ENCODE data around the gene RPS21. TPM values are rescaled to one million over a fixed set of nuclear protein-coding genes. Genes with fewer than 3 reads are reported as not detected.
A peak's percentile ranks its signal among the peaks of the same experiment; 100 is the strongest.

RPS21 gene
- total RNA-seq, 1 experiment from 2014 or later = 4,496 TPM

DNA sequence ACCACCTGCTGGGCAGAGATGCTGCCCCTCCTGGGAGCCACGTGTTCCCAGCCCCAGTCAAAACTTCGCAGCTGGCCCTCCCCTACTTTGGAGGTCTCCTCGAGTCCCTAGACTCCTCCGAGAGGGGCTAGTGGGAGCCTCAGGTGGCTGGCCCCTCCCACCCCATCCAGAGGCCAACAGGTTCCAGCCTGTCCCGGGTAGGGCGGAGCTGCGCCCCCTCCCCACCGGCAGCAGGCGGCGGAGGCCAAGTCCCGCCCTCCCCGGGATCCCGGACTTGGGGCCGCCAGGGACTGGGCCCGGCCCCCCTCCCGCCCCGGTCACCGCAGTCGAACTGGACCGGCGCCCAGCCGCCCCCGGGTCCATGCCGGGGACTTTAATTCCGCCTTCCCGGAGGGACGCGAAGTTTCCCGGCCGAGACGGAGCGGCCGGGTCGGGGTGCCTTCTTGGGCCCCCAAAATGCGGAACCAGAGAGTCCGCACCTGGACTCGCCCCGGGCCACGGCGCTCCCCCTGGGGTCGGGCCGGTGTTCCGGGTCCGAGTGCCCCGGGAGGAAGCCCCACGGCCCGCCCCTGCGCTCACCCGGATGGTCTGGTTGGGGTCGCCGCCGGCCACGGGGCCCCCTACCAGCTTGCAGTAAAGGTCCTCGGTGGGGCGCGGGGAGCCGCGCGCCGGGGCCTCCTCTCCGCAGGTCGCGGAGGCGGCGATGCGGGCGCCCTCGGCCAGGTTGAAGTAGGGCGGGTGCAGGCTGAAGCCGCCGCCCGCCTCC lies 20.4 kb upstream of the RPS21 start:
- peak overlapping the region; percentile 94 for H3K27ac Mint-ChIP-seq (ENCODE audit: unreplicated experiment)
- no peaks in the 10 kb centered on the region for H3K27me3 Mint-ChIP-seq (ENCODE audit: insufficient read depth, unreplicated experiment)
- H3K27me3 ChIP-seq (replicated peaks; ENCODE audit: control insufficient read depth, insufficient read depth, low read length) = no peaks in the 10 kb centered on the region
- peak; percentile 96 to 97 for DNase-seq
- peak overlapping the region; percentile 94 for H3K4me3 ChIP-seq (ENCODE audit: low read depth, low read length)
- H3K9me3 ChIP-seq = no peaks in the 10 kb centered on the region
- intact Hi-C loops (cut with micrococcal nuclease; ENCODE audit: unreplicated experiment) = loop anchor here (1.0 to 5.0 kb wide), 2 partner anchors 64 to 129 kb away; partner anchors contain the start of genes ADRM1 and OSBPL2
- no peaks in the 10 kb centered on the region for H3K9me3 Mint-ChIP-seq (ENCODE audit: unreplicated experiment)
- ChIA-PET POLR2A (interaction anchor here (0.9 to 4.7 kb wide), 9 partner anchors 9 to 428 kb away, joined by 3 to 43 read pairs (median 6); partner anchors contain the start of genes ADRM1 and RPS21), CTCF (interaction anchor here (0.5 to 10.9 kb wide), 7 partner anchors 11 to 64 kb away, joined by 3 to 188 read pairs (median 5); no protein-coding TSS in a partner anchor)
- H3K36me3 ChIP-seq (ENCODE audit: control insufficient read depth, insufficient read depth, low read length) = peaks cover 12% of the 10 kb centered on the region
- H3K4me3 Mint-ChIP-seq (ENCODE audit: unreplicated experiment) = peak overlapping the region; percentile 70
- peaks cover 68% of the 10 kb centered on the region for H3K36me3 Mint-ChIP-seq (ENCODE audit: insufficient read depth, unreplicated experiment)
- TF ChIP-seq, protein P1, sequence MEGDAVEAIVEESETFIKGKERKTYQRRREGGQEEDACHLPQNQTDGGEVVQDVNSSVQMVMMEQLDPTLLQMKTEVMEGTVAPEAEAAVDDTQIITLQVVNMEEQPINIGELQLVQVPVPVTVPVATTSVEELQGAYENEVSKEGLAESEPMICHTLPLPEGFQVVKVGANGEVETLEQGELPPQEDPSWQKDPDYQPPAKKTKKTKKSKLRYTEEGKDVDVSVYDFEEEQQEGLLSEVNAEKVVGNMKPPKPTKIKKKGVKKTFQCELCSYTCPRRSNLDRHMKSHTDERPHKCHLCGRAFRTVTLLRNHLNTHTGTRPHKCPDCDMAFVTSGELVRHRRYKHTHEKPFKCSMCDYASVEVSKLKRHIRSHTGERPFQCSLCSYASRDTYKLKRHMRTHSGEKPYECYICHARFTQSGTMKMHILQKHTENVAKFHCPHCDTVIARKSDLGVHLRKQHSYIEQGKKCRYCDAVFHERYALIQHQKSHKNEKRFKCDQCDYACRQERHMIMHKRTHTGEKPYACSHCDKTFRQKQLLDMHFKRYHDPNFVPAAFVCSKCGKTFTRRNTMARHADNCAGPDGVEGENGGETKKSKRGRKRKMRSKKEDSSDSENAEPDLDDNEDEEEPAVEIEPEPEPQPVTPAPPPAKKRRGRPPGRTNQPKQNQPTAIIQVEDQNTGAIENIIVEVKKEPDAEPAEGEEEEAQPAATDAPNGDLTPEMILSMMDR (IDR thresholded peaks at IDR 0.05; ENCODE audit: insufficient read depth in 1 of 2, low read depth in 1 of 2, low read length in 1 of 2, severe bottlenecking in 1 of 2, unreplicated experiment in 1 of 2) = no peak
- H3K4me1 Mint-ChIP-seq (ENCODE audit: low read depth, unreplicated experiment) = peaks cover 53% of the 10 kb centered on the region
- peaks cover 82% of the 10 kb centered on the region for H3K4me1 ChIP-seq
- no TSS peak for BruUV-seq (replicated peaks)

DNA sequence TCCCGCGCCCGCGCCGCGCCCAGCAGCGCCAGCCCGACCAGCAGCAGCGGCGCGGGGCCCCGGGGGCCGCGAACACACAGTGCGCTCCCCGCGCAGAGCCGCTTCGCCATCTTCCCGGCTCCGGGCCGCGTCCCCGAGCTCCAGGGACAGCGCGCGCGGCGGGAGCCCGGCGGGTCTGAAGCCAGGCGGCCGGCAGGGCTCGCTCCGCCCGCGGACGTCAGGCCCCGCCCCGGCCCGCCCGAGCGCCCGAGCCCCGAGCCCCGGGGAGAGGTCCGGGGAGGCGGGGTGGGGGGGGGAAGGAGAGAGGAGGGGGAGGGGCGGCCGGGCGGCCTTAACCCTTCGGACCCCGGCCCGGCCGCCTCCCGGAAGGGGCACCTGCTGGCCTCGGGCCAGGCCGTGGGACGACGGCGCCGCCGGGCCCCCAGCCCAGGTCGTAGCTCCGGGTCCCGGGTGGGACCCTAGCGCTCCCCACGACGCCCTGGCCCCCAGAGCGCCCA lies 19.7 kb upstream of the RPS21 start, which contains the start of gene LAMA5:
TSS of gene LAMA5 (minus strand) at position 177 of the 497 bp plus-strand sequence. CDS start at position 110, 67 bp downstream.
- Mint-ChIP-seq H3K27ac (ENCODE audit: unreplicated experiment) (peak within 1 kb of the TSS; percentile 94), H3K9me3 (ENCODE audit: unreplicated experiment) (no peaks in the 10 kb centered on the region), H3K4me1 (ENCODE audit: low read depth, unreplicated experiment) (peaks cover 46% of the 10 kb centered on the region), H3K36me3 (ENCODE audit: insufficient read depth, unreplicated experiment) (peaks cover 62% of the 10 kb centered on the region), H3K27me3 (ENCODE audit: insufficient read depth, unreplicated experiment) (no peaks in the 10 kb centered on the region), H3K4me3 (ENCODE audit: unreplicated experiment) (peak within 1 kb of the TSS; percentile 70)
- no peaks in the 10 kb centered on the region for H3K27me3 ChIP-seq (replicated peaks; ENCODE audit: control insufficient read depth, insufficient read depth, low read length)
- CTCF ChIA-PET = interaction anchor here (2.2 to 10.9 kb wide), 3 partner anchors 15 to 65 kb away, joined by 10 to 188 read pairs (median 15); partner anchors contain the start of gene RPS21
- DNase-seq = peak; percentile 89 to 97
- H3K36me3 ChIP-seq (ENCODE audit: control insufficient read depth, insufficient read depth, low read length) = peaks cover 11% of the 10 kb centered on the region
- BruUV-seq (replicated peaks) = no TSS peak
- TF ChIP-seq, protein P1 (IDR thresholded peaks at IDR 0.05; ENCODE audit: insufficient read depth in 1 of 2, low read depth in 1 of 2, low read length in 1 of 2, severe bottlenecking in 1 of 2, unreplicated experiment in 1 of 2) = no peak
- H3K9me3 ChIP-seq = no peaks in the 10 kb centered on the region
- POLR2A ChIA-PET = interaction anchor here (0.6 to 4.7 kb wide), 7 partner anchors 9 to 151 kb away, joined by 3 to 43 read pairs (median 5); partner anchors contain the start of gene RPS21
- peak within 1 kb of the TSS; percentile 94 for H3K4me3 ChIP-seq (ENCODE audit: low read depth, low read length)
- peaks cover 75% of the 10 kb centered on the region for H3K4me1 ChIP-seq
- intact Hi-C loops (cut with micrococcal nuclease; ENCODE audit: unreplicated experiment) = loop anchor here (5.0 kb wide), 1 partner anchor 130 kb away; the partner anchor contains the start of gene OSBPL2

Measured in Caco-2 (cell line).